ENCODE data around the gene C16orf78. TPM values are rescaled to one million over a fixed set of nuclear protein-coding genes. Genes with fewer than 3 reads are reported as not detected.

Gene C16orf78
- total and polyA plus RNA-seq, 10 donors, result not detected

DNA sequence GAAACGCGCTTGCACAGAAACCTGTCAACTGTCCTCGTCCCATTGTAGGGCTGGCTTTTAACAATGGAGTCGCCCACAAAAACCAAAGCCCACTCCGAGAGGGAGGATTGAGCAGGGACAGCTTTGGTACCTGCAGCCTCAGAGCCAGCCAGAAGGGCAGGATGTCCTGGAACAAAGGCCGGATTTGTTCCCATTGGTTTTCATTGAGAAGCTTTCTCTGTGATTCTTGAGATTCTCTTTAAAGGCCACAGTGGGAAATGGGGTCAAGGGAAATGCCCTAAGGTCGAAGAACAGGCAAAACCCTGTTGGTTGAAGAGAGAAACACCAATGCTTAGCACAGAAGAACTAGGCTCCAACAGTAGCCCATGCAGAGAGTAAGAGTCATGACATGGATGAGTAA, 65.4 kb downstream of the C16orf78 start:
- Histone ChIP-seq H3K36me3 (no peaks in the 10 kb centered on the region), H3K4me3 (no peak overlapping the region), H3K9me3 (no peaks in the 10 kb centered on the region), H3K4me1 (peaks cover 0 to 40% (median 22%) of the 10 kb centered on the region in 6 donors), H3K27ac (no peak overlapping the region), H3K27me3 (replicated peaks in 1 of 7) (no peaks in the 10 kb centered on the region)
- peak; percentile 51 for DNase-seq
- intact Hi-C loops (cut with DNase I; ENCODE audit: low total_unique reads), result no loop called here
- TF ChIP-seq POLR2AphosphoS5 (IDR thresholded peaks at IDR 0.05) (no peak), POLR2A (IDR thresholded peaks at IDR 0.05) (no peak)
- TF ChIP-seq, protein P1, sequence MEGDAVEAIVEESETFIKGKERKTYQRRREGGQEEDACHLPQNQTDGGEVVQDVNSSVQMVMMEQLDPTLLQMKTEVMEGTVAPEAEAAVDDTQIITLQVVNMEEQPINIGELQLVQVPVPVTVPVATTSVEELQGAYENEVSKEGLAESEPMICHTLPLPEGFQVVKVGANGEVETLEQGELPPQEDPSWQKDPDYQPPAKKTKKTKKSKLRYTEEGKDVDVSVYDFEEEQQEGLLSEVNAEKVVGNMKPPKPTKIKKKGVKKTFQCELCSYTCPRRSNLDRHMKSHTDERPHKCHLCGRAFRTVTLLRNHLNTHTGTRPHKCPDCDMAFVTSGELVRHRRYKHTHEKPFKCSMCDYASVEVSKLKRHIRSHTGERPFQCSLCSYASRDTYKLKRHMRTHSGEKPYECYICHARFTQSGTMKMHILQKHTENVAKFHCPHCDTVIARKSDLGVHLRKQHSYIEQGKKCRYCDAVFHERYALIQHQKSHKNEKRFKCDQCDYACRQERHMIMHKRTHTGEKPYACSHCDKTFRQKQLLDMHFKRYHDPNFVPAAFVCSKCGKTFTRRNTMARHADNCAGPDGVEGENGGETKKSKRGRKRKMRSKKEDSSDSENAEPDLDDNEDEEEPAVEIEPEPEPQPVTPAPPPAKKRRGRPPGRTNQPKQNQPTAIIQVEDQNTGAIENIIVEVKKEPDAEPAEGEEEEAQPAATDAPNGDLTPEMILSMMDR (IDR thresholded peaks at IDR 0.05 in 8 of 11, conservative IDR thresholded peaks at IDR 0.05 in 3 of 11), result no peak
- WGBS, 5 donors, result 69 to 76% (median 72%) methylated on average over 7 of the region's 7 CpGs

- peak; percentile 62 for DNase-seq
- Histone ChIP-seq H3K4me3 (no peak overlapping the region), H3K36me3 (no peaks in the 10 kb centered on the region), H3K27me3 (replicated peaks in 1 of 7) (no peaks in the 10 kb centered on the region), H3K4me1 (peaks cover 0 to 40% (median 22%) of the 10 kb centered on the region in 6 donors), H3K27ac (no peak overlapping the region), H3K9me3 (no peaks in the 10 kb centered on the region)
- 85 to 97% (median 92%) methylated on average over 2 to 4 of the region's 4 CpGs for WGBS, 5 donors
- TF ChIP-seq, protein P1 (IDR thresholded peaks at IDR 0.05 in 8 of 11, conservative IDR thresholded peaks at IDR 0.05 in 3 of 11), result no peak
- TF ChIP-seq POLR2A (IDR thresholded peaks at IDR 0.05), result no peak
- TF ChIP-seq POLR2AphosphoS5 (IDR thresholded peaks at IDR 0.05), result no peak
- intact Hi-C loops (cut with DNase I; ENCODE audit: low total_unique reads), result no loop called here
Observed at GRCh38 chr16:49439676-49440075, 66.1 kb downstream of the C16orf78 start.

- H3K36me3 ChIP-seq, result no peaks in the 10 kb centered on the region
- H3K27ac ChIP-seq, result peak overlapping the region in 1 of 8 donors; percentile 59
- peak; percentile 66 for DNase-seq
- WGBS, 5 donors, result 59 to 61% (median 61%) methylated on average over 20 of the region's 20 CpGs
- H3K9me3 ChIP-seq, result no peaks in the 10 kb centered on the region
- no peak for TF ChIP-seq POLR2A (IDR thresholded peaks at IDR 0.05)
- TF ChIP-seq, protein P1 (IDR thresholded peaks at IDR 0.05 in 8 of 11, conservative IDR thresholded peaks at IDR 0.05 in 3 of 11), result peak in 2 of 11 experiments; percentile 13 to 16
- intact Hi-C loops (cut with DNase I; ENCODE audit: low total_unique reads), result no loop called here
- no peak overlapping the region for H3K4me3 ChIP-seq
- no peaks in the 10 kb centered on the region for H3K27me3 ChIP-seq (replicated peaks in 1 of 7)
- H3K4me1 ChIP-seq, result peaks cover 0 to 40% (median 22%) of the 10 kb centered on the region in 6 donors
Observed at GRCh38 chr16:49440156-49441065, 66.8 kb downstream of the C16orf78 start.

GRCh38 chr16:49441366-49441780, 67.8 kb downstream of the C16orf78 start:
- DNase-seq, result peak; percentile 89
- 1 to 4% (median 2%) methylated on average over 18 of the region's 18 CpGs for WGBS, 5 donors
- TF ChIP-seq, protein P1 (IDR thresholded peaks at IDR 0.05 in 8 of 11, conservative IDR thresholded peaks at IDR 0.05 in 3 of 11), result peak in 8 of 11 experiments; percentile 17 to 57 (median 42)
- TF ChIP-seq POLR2A (IDR thresholded peaks at IDR 0.05), result no peak
- TF ChIP-seq POLR2AphosphoS5 (IDR thresholded peaks at IDR 0.05), result peak; percentile 59 to 75 (median 61)
- H3K4me1 ChIP-seq, result peaks cover 0 to 40% (median 22%) of the 10 kb centered on the region in 6 donors
- peak overlapping the region in 7 of 8 donors; percentile 10 to 59 (median 26) for H3K27ac ChIP-seq
- peak overlapping the region in 1 of 8 donors; percentile 47 for H3K4me3 ChIP-seq
- no peaks in the 10 kb centered on the region for H3K27me3 ChIP-seq (replicated peaks in 1 of 7)
- no peaks in the 10 kb centered on the region for H3K36me3 ChIP-seq
- intact Hi-C loops (cut with DNase I; ENCODE audit: low total_unique reads), result no loop called here
- H3K9me3 ChIP-seq, result no peaks in the 10 kb centered on the region

Data from spleen (tissue), 11 donors.